CD14-positive monocyte (primary cell): Measurements from ENCODE around the gene CD44. TPM values are rescaled to one million over a fixed set of nuclear protein-coding genes. Genes with fewer than 3 reads are reported as not detected.

ENCODE experiments used
- DNase-seq, 3 donors: peaks; one replicate each; pipeline ENCODE4 v3.0.0-alpha.2; 2011 to 2022
- H2AFZ ChIP-seq: 2 replicates; pipeline ENCODE4 v1.6.0; 2012; ENCODE audit warnings: mild to moderate bottlenecking, low read depth, low read length, inconsistent platforms; ENCODE audit not compliant: insufficient read depth, poor library complexity, severe bottlenecking
- H3K27ac ChIP-seq, 2 donors: 1 replicate in 1 of 2; 2 replicates in 1 of 2; pipeline ENCODE4 v1.5.1; 2012 to 2013; ENCODE audit warnings: low read length in 2 of 2, control low read depth in 1 of 2, inconsistent platforms in 1 of 2, low read depth in 1 of 2, mild to moderate bottlenecking in 1 of 2
- H3K27me3 ChIP-seq, 2 donors: one replicate each; pipeline versions ENCODE4 v1.6.0 to v1.6.1; 2011 to 2013; ENCODE audit warnings: low read length in 2 of 2; ENCODE audit not compliant: control insufficient read depth in 2 of 2, insufficient read depth in 2 of 2
- H3K36me3 ChIP-seq, 2 donors: replicated peaks in 1 of 2; 1 replicate in 1 of 2; 2 replicates in 1 of 2; pipeline versions ENCODE4 v1.5.1 to v1.6.1; 2012 to 2013; ENCODE audit warnings: low read length in 2 of 2, control low read depth in 1 of 2, inconsistent platforms in 1 of 2, mild to moderate bottlenecking in 1 of 2; ENCODE audit not compliant: insufficient read depth in 2 of 2, control insufficient read depth in 1 of 2
- H3K4me1 ChIP-seq, 2 donors: 1 replicate in 1 of 2; 2 replicates in 1 of 2; pipeline versions ENCODE4 v1.5.1 to v1.6.1; 2012 to 2013; ENCODE audit warnings: low read length in 2 of 2, control low read depth in 1 of 2, inconsistent platforms in 1 of 2, mild to moderate bottlenecking in 1 of 2, moderate library complexity in 1 of 2; ENCODE audit not compliant: insufficient read depth in 2 of 2, control insufficient read depth in 1 of 2
- H3K4me2 ChIP-seq: replicated peaks from 2 replicates; pipeline ENCODE3; 2012; ENCODE audit warnings: low read length, moderate library complexity, mild to moderate bottlenecking; ENCODE audit not compliant: poor library complexity, severe bottlenecking; ENCODE audit errors: extremely low read depth
- H3K4me3 ChIP-seq, 3 experiments: fragments of 200-600 bp in 1 of 3; sonication (generic) in 1 of 3; replicated peaks in 1 of 3; 1 replicate in 2 of 3; 2 replicates in 1 of 3; pipeline ENCODE4 v1.5.1; 2011 to 2013; ENCODE audit warnings: low read length in 3 of 3, mild to moderate bottlenecking in 3 of 3, control low read depth in 2 of 3, low read depth in 2 of 3, inconsistent platforms in 1 of 3, moderate library complexity in 1 of 3
- H3K79me2 ChIP-seq: 2 replicates; pipeline ENCODE4 v1.6.0; 2012; ENCODE audit warnings: mild to moderate bottlenecking, control low read depth, inconsistent platforms, low read length, moderate library complexity; ENCODE audit not compliant: insufficient read depth
- H3K9ac ChIP-seq: 2 replicates; pipeline ENCODE4 v1.6.0; 2017; ENCODE audit warnings: low read length, mild to moderate bottlenecking; ENCODE audit not compliant: insufficient read depth, poor library complexity, severe bottlenecking
- H3K9me3 ChIP-seq, 2 donors: replicated peaks in 1 of 2; 1 replicate in 1 of 2; 2 replicates in 1 of 2; pipeline versions ENCODE4 v1.5.1 to v1.6.1; 2012 to 2013; ENCODE audit warnings: low read length in 2 of 2, control low read depth in 1 of 2; ENCODE audit not compliant: control insufficient read depth in 1 of 2, insufficient read depth in 1 of 2
- H4K20me1 ChIP-seq: 2 replicates; pipeline ENCODE4 v1.6.0; 2012; ENCODE audit warnings: mild to moderate bottlenecking, low read length, control low read depth, moderate library complexity; ENCODE audit not compliant: insufficient read depth
- H3K27ac Mint-ChIP-seq, 7 donors: one replicate each; pipeline ENCODE4 v1.8.0; 2020; ENCODE audit warnings: mild to moderate bottlenecking in 7 of 7, mixed read lengths in 7 of 7, moderate library complexity in 6 of 7, inconsistent platforms in 2 of 7
- H3K27me3 Mint-ChIP-seq, 3 donors: one replicate each; pipeline ENCODE4 v1.8.0; 2021 to 2022; ENCODE audit warnings: low read depth in 3 of 3, mild to moderate bottlenecking in 3 of 3, mixed read lengths in 3 of 3, moderate library complexity in 3 of 3, inconsistent platforms in 1 of 3
- H3K36me3 Mint-ChIP-seq, 2 donors: one replicate each; pipeline ENCODE4 v1.8.0; 2020; ENCODE audit warnings: mixed read lengths in 2 of 2, inconsistent platforms in 1 of 2, mild to moderate bottlenecking in 1 of 2
- H3K4me1 Mint-ChIP-seq: one replicate; pipeline ENCODE4 v1.8.0; 2020; ENCODE audit warnings: mild to moderate bottlenecking, mixed read lengths
- H3K4me3 Mint-ChIP-seq, 2 donors: one replicate each; pipeline ENCODE4 v1.8.0; 2020; ENCODE audit warnings: mild to moderate bottlenecking in 2 of 2, mixed read lengths in 2 of 2, moderate library complexity in 1 of 2
- H3K9me3 Mint-ChIP-seq, 7 donors: one replicate each; pipeline ENCODE4 v1.8.0; 2020 to 2022; ENCODE audit warnings: mixed read lengths in 7 of 7, mild to moderate bottlenecking in 6 of 7, moderate library complexity in 6 of 7, inconsistent platforms in 2 of 7
- CTCF ChIP-seq: fragments of 200-600 bp; IDR thresholded peaks from one replicate; pipeline ENCODE4 v1.8.0; 2022; ENCODE audit warnings: antibody characterized with exemption, mild to moderate bottlenecking
- intact Hi-C, 2 donors: fragments of 100-400 bp; cut with micrococcal nuclease; formaldehyde crosslinking; loops; one replicate each; pipeline versions ENCODE4 v1.15.0 to v1.15.1; 2023
- polyA plus RNA-seq, 3 donors: library from polyadenylated mRNA; depleted of rRNA in 1 of 3; unstranded in 2 of 3; stranded (reverse) in 1 of 3; fragments of 300-500 nt in 2 of 3; fragments of >200 nt in 1 of 3; fragmentation: Illumina TruSeq in 2 of 3; gene quantifications; 1 replicate in 2 of 3; 2 replicates in 1 of 3; pipeline ENCODE4 v1.2.3, GENCODE V29; 2012 to 2021

CD44 gene
- polyA plus RNA-seq, 3 donors: 415 to 866 (median 531) TPM

GRCh38 chr11:35250621-35251020, 111.7 kb downstream of the CD44 start:
- intact Hi-C loops: no loop called here
- no peaks in the 10 kb centered on the region for H3K36me3 Mint-ChIP-seq

DNA sequence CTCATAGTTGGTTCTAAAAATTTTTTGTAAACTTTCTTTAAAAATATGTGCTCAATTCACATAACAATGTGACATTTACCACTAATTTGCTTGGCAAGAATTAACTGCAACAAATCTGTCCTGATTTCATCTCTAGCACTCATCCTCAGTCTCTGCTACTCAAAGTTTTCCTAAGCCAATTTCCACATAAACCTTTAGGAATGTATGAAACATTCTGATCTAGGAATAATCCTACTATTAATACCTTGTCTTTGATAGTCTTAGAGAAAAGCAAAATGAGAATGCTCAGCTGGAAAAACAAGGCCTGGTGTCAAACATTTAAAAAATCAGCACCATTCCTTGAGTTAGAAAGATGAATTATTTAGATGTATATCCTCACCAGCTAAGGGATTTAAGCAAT, 114.3 kb downstream of the CD44 start:
- H3K4me3 ChIP-seq: no peak overlapping the region
- intact Hi-C loops: no loop called here

More at GRCh38 chr11:35250621-35251020, 111.7 kb downstream of the CD44 start:
- H3K27me3 ChIP-seq: no peaks in the 10 kb centered on the region
- no peak overlapping the region for H3K4me2 ChIP-seq
- no peak overlapping the region for H2AFZ ChIP-seq
- peaks cover 0 to 10% of the 10 kb centered on the region in 2 donors for H3K9me3 ChIP-seq
- Mint-ChIP-seq H3K9me3 (peaks cover 0 to 11% (median 3%) of the 10 kb centered on the region in 7 donors), H3K27me3 (no peaks in the 10 kb centered on the region), H3K27ac (peak overlapping the region in 5 of 7 donors; percentile 8 to 84 (median 46)), H3K4me1 (peaks cover 17% of the 10 kb centered on the region), H3K4me3 (no peak overlapping the region)
- H3K9ac ChIP-seq: no peak overlapping the region
- H3K79me2 ChIP-seq: no peaks in the 10 kb centered on the region
- peak; percentile 38 to 49 (median 39) for DNase-seq
- H4K20me1 ChIP-seq: no peaks in the 10 kb centered on the region
- no peak for TF ChIP-seq CTCF
- H3K27ac ChIP-seq: peak overlapping the region in 1 of 2 donors; percentile 9
- no peaks in the 10 kb centered on the region for H3K36me3 ChIP-seq
- no peak overlapping the region for H3K4me3 ChIP-seq
- peaks cover 8 to 11% of the 10 kb centered on the region in 2 donors for H3K4me1 ChIP-seq

More for the DNA sequence above, 114.3 kb downstream of the CD44 start:
- Mint-ChIP-seq H3K27me3 (no peaks in the 10 kb centered on the region), H3K4me1 (peaks cover 33% of the 10 kb centered on the region), H3K9me3 (peaks cover 0 to 4% (median 3%) of the 10 kb centered on the region in 7 donors), H3K27ac (no peak overlapping the region), H3K4me3 (no peak overlapping the region), H3K36me3 (no peaks in the 10 kb centered on the region)
- no peak for TF ChIP-seq CTCF
- no peak for DNase-seq
- Histone ChIP-seq H3K36me3 (no peaks in the 10 kb centered on the region), H3K9ac (no peak overlapping the region), H2AFZ (no peak overlapping the region), H3K79me2 (no peaks in the 10 kb centered on the region), H3K9me3 (peaks cover 0 to 5% of the 10 kb centered on the region in 2 donors), H3K4me1 (peaks cover 24 to 25% of the 10 kb centered on the region in 2 donors), H3K27me3 (no peaks in the 10 kb centered on the region), H4K20me1 (no peaks in the 10 kb centered on the region), H3K27ac (no peak overlapping the region), H3K4me2 (no peak overlapping the region)
